Measurements from ENCODE around the gene SFXN3.

SFXN3 gene

GRCh38 chr10:101047961-101048892 is 17.2 kb downstream of the SFXN3 start:
- peak; percentile 37 for DNase-seq (ENCODE audit: low spot score)
- TF ChIP-seq CTCF (IDR thresholded peaks at IDR 0.05; ENCODE audit: extremely low read depth, insufficient read depth, missing control alignments): no peak
- in situ Hi-C loops (cut with MboI; ENCODE audit: low pct_unique_long_range_greater_than_20kb, low sequenced_read_pairs, unreplicated experiment): no loop called here

GRCh38 chr10:101050208-101051069 is 19.4 kb downstream of the SFXN3 start:
- in situ Hi-C loops (cut with MboI; ENCODE audit: low pct_unique_long_range_greater_than_20kb, low sequenced_read_pairs, unreplicated experiment): no loop called here
- peak; percentile 86 for DNase-seq (ENCODE audit: low spot score)
- TF ChIP-seq CTCF (IDR thresholded peaks at IDR 0.05; ENCODE audit: extremely low read depth, insufficient read depth, missing control alignments): peak; percentile 81

- DNase-seq (ENCODE audit: low spot score): no peak
- in situ Hi-C loops (cut with MboI; ENCODE audit: low pct_unique_long_range_greater_than_20kb, low sequenced_read_pairs, unreplicated experiment): no loop called here
- no peak for TF ChIP-seq CTCF (IDR thresholded peaks at IDR 0.05; ENCODE audit: extremely low read depth, insufficient read depth, missing control alignments)
Observed at GRCh38 chr10:101052285-101052684, 21.3 kb downstream of the SFXN3 start.

- TF ChIP-seq CTCF (IDR thresholded peaks at IDR 0.05; ENCODE audit: extremely low read depth, insufficient read depth, missing control alignments): no peak
- in situ Hi-C loops (cut with MboI; ENCODE audit: low pct_unique_long_range_greater_than_20kb, low sequenced_read_pairs, unreplicated experiment): no loop called here
- no peak for DNase-seq (ENCODE audit: low spot score)
Observed at GRCh38 chr10:101053516-101053915, 22.5 kb downstream of the SFXN3 start.

- DNase-seq (ENCODE audit: low spot score): no peak
- in situ Hi-C loops (cut with MboI; ENCODE audit: low pct_unique_long_range_greater_than_20kb, low sequenced_read_pairs, unreplicated experiment): no loop called here
- TF ChIP-seq CTCF (IDR thresholded peaks at IDR 0.05; ENCODE audit: extremely low read depth, insufficient read depth, missing control alignments): no peak
Observed at GRCh38 chr10:101054351-101054750, 23.3 kb downstream of the SFXN3 start.

- in situ Hi-C loops (cut with MboI; ENCODE audit: low pct_unique_long_range_greater_than_20kb, low sequenced_read_pairs, unreplicated experiment): no loop called here
- no peak for TF ChIP-seq CTCF (IDR thresholded peaks at IDR 0.05; ENCODE audit: extremely low read depth, insufficient read depth, missing control alignments)
Observed at GRCh38 chr10:101054876-101055275, 23.8 kb downstream of the SFXN3 start.

More at GRCh38 chr10:101054876-101055275, 23.8 kb downstream of the SFXN3 start:
- no peak for DNase-seq (ENCODE audit: low spot score)
